ENCODE results near the gene RASL10B.

Gene RASL10B

GRCh38 chr17:35717475-35717874 lies 14.0 kb upstream of the RASL10B start:
- DNase-seq (ENCODE audit: low read depth in 2 of 2) = no peak

- DNase-seq (ENCODE audit: low read depth in 2 of 2) = no peak
Measured at GRCh38 chr17:35723735-35724134, 7.7 kb upstream of the RASL10B start.

GRCh38 chr17:35725058-35725457 lies 6.4 kb upstream of the RASL10B start:
- no peak for DNase-seq (ENCODE audit: low read depth in 2 of 2)

- no peak for DNase-seq (ENCODE audit: low read depth in 2 of 2)
Measured at GRCh38 chr17:35725802-35726126, 5.7 kb upstream of the RASL10B start.

- peak; percentile 92 to 93 for DNase-seq (ENCODE audit: low read depth in 2 of 2)
Measured at GRCh38 chr17:35726127-35726952, 5.1 kb upstream of the RASL10B start.

- DNase-seq (ENCODE audit: low read depth in 2 of 2) = no peak
Measured at GRCh38 chr17:35726953-35727460, 4.4 kb upstream of the RASL10B start.

- no peak for DNase-seq (ENCODE audit: low read depth in 2 of 2)
Measured at GRCh38 chr17:35727635-35728034, 3.8 kb upstream of the RASL10B start.

- DNase-seq (ENCODE audit: low read depth in 2 of 2) = no peak
Measured at GRCh38 chr17:35728551-35728950, 2.9 kb upstream of the RASL10B start.

GRCh38 chr17:35729405-35729833 lies 2.0 kb upstream of the RASL10B start:
- no peak for DNase-seq (ENCODE audit: low read depth in 2 of 2)

- DNase-seq (ENCODE audit: low read depth in 2 of 2) = no peak
Measured at GRCh38 chr17:35730400-35731005, 936 bp upstream of the RASL10B start.

GRCh38 chr17:35731917-35732805 lies 722 bp downstream of the RASL10B start:
- DNase-seq (ENCODE audit: low read depth in 2 of 2) = no peak

- no peak for DNase-seq (ENCODE audit: low read depth in 2 of 2)
Measured at GRCh38 chr17:35732806-35733136, 1.3 kb downstream of the RASL10B start.

GRCh38 chr17:35733366-35733765 lies 1.9 kb downstream of the RASL10B start:
- DNase-seq (ENCODE audit: low read depth in 2 of 2) = no peak

- DNase-seq (ENCODE audit: low read depth in 2 of 2) = no peak
Measured at GRCh38 chr17:35734396-35734795, 3.0 kb downstream of the RASL10B start.

- no peak for DNase-seq (ENCODE audit: low read depth in 2 of 2)
Measured at GRCh38 chr17:35735036-35735805, 3.8 kb downstream of the RASL10B start.

- DNase-seq (ENCODE audit: low read depth in 2 of 2) = no peak
Measured at GRCh38 chr17:35736236-35736635, 4.8 kb downstream of the RASL10B start.

- DNase-seq (ENCODE audit: low read depth in 2 of 2) = no peak
Measured at GRCh38 chr17:35738519-35739133, 7.2 kb downstream of the RASL10B start.

GRCh38 chr17:35740216-35740615 lies 8.8 kb downstream of the RASL10B start:
- DNase-seq (ENCODE audit: low read depth in 2 of 2) = no peak

GRCh38 chr17:35740997-35741931 lies 9.8 kb downstream of the RASL10B start:
- DNase-seq (ENCODE audit: low read depth in 2 of 2) = no peak

- no peak for DNase-seq (ENCODE audit: low read depth in 2 of 2)
Measured at GRCh38 chr17:35742496-35742895, 11.1 kb downstream of the RASL10B start.
